SK-MEL-5 (cell line): ENCODE data around the gene AKNA. TPM values are rescaled to one million over a fixed set of nuclear protein-coding genes. Genes with fewer than 3 reads are reported as not detected.

Experiments
- total RNA-seq: library from RNA; depleted of rRNA; stranded (reverse); fragments of >200 nt; shearing (Covaris generic); gene quantifications from 2 replicates; pipeline ENCODE4 v1.2.3, GENCODE V29; 2014; rRNA removed

AKNA gene
- total RNA-seq, 1 experiment from 2014 or later: 5.5 TPM

Other genes with a start within 250 kb of the AKNA start
- gene COL27A1, start 232.4 kb downstream of the AKNA start, total RNA-seq: 0.90 and 2.3 TPM in 2 replicates
- not detected in 2 replicates for gene ORM1, start 64.9 kb downstream of the AKNA start, total RNA-seq
- not detected in 2 replicates for gene ORM2, start 58.1 kb downstream of the AKNA start, total RNA-seq
- gene WHRN, start 117.5 kb upstream of the AKNA start, total RNA-seq: 4.5 and 6.1 TPM in 2 replicates
- gene ATP6V1G1, start 199.8 kb upstream of the AKNA start, total RNA-seq: 605 and 615 TPM in 2 replicates
- 43.2 and 46.8 TPM in 2 replicates for gene TMEM268, start 223.3 kb upstream of the AKNA start, total RNA-seq